ENCODE results near the gene EYA2.

The EYA2 gene

DNA sequence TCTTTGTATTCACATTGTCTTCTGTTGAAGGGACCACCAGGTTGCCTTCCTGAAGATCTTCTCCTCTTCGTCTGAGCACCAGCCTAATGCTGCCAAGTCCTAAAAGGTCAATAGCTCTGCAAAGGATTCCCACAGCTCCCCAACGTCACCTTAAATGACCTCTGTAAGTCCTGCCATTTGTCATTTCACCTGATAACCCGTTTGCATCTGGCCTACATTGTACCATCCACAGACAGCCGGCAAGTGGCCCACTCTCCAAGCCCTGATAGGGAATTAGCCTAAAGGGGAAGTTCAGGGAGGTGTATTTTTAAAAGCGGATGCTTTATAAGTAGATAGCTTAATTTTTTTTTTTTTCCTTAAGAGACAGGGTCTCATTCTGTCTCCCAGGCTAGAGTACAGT, 334.0 kb downstream of the EYA2 start:
- Histone ChIP-seq H3K4me1 (ENCODE audit: control insufficient read depth in 2 of 2, insufficient read depth in 1 of 2, low read depth in 1 of 2, low read length in 2 of 2) (peaks cover 0 to 4% of the 10 kb centered on the region in 2 donors), H2AK5ac (ENCODE audit: low read depth, low read length) (no peak overlapping the region), H3K9me3 (replicated peaks in 1 of 2; ENCODE audit: control insufficient read depth in 2 of 2, insufficient read depth in 1 of 2, low read depth in 1 of 2, low read length in 2 of 2) (no peaks in the 10 kb centered on the region), H4K8ac (ENCODE audit: low read depth, low read length) (no peak overlapping the region), H2BK12ac (ENCODE audit: low read length) (no peak overlapping the region), H3K9ac (ENCODE audit: low read depth, low read length, poor library complexity) (no peak overlapping the region), H2BK5ac (ENCODE audit: low read length) (no peak overlapping the region), H3K4ac (ENCODE audit: low read length) (no peak overlapping the region), H3K14ac (ENCODE audit: low read length) (no peak overlapping the region), H3K4me3 (ENCODE audit: low read length in 2 of 2) (no peak overlapping the region), H2BK120ac (ENCODE audit: low read depth, low read length) (no peak overlapping the region), H2AFZ (ENCODE audit: low read length) (no peak overlapping the region), H2BK15ac (ENCODE audit: low read length) (no peak overlapping the region), H3K79me1 (ENCODE audit: low read depth, low read length) (peaks cover 2% of the 10 kb centered on the region), H3K18ac (ENCODE audit: low read length) (no peak overlapping the region), H3K36me3 (replicated peaks in 1 of 2; ENCODE audit: control insufficient read depth in 2 of 2, insufficient read depth in 2 of 2, low read length in 2 of 2) (peaks cover 43 to 100% of the 10 kb centered on the region in 2 donors), H3K23ac (ENCODE audit: low read depth, low read length, poor library complexity) (no peak overlapping the region), H3K27me3 (ENCODE audit: control insufficient read depth in 3 of 3, insufficient read depth in 3 of 3, low read depth in 1 of 3, low read length in 3 of 3) (no peaks in the 10 kb centered on the region), H3K4me2 (ENCODE audit: insufficient read depth, low read length, poor library complexity, severe bottlenecking) (no peak overlapping the region), H4K91ac (ENCODE audit: low read depth, low read length, poor library complexity) (no peak overlapping the region), H3K27ac (replicated peaks; ENCODE audit: low read length) (no peak overlapping the region)
- WGBS, 2 donors (ENCODE audit: extremely low coverage in 2 of 2, insufficient read length in 2 of 2, insufficient replicate concordance in 1 of 2): no CpG with 5 or more reads among the region's 5 CpGs
- no peak for DNase-seq (ENCODE audit: low spot score)

GRCh38 chr20:47230811-47231256, 336.2 kb downstream of the EYA2 start:
- no peak overlapping the region for H4K8ac ChIP-seq (ENCODE audit: low read depth, low read length)
- WGBS, 2 donors (ENCODE audit: extremely low coverage in 2 of 2, insufficient read length in 2 of 2, insufficient replicate concordance in 1 of 2): no CpG with 5 or more reads among the region's 8 CpGs
- peaks cover 2% of the 10 kb centered on the region for H3K79me1 ChIP-seq (ENCODE audit: low read depth, low read length)
- H2BK5ac ChIP-seq (ENCODE audit: low read length): no peak overlapping the region
- no peak overlapping the region for H2BK120ac ChIP-seq (ENCODE audit: low read depth, low read length)
- peaks cover 0 to 4% of the 10 kb centered on the region in 2 donors for H3K4me1 ChIP-seq (ENCODE audit: control insufficient read depth in 2 of 2, insufficient read depth in 1 of 2, low read depth in 1 of 2, low read length in 2 of 2)
- H2BK15ac ChIP-seq (ENCODE audit: low read length): no peak overlapping the region
- no peak overlapping the region for H3K18ac ChIP-seq (ENCODE audit: low read length)
- H3K4me2 ChIP-seq (ENCODE audit: insufficient read depth, low read length, poor library complexity, severe bottlenecking): no peak overlapping the region
- H4K91ac ChIP-seq (ENCODE audit: low read depth, low read length, poor library complexity): no peak overlapping the region
- H2AFZ ChIP-seq (ENCODE audit: low read length): no peak overlapping the region
- no peak overlapping the region for H3K4me3 ChIP-seq (ENCODE audit: low read length in 2 of 2)
- H3K9me3 ChIP-seq (replicated peaks in 1 of 2; ENCODE audit: control insufficient read depth in 2 of 2, insufficient read depth in 1 of 2, low read depth in 1 of 2, low read length in 2 of 2): no peaks in the 10 kb centered on the region
- no peak overlapping the region for H2BK12ac ChIP-seq (ENCODE audit: low read length)
- no peak overlapping the region for H3K14ac ChIP-seq (ENCODE audit: low read length)
- peaks cover 45 to 100% of the 10 kb centered on the region in 2 donors for H3K36me3 ChIP-seq (replicated peaks in 1 of 2; ENCODE audit: control insufficient read depth in 2 of 2, insufficient read depth in 2 of 2, low read length in 2 of 2)
- no peak overlapping the region for H3K23ac ChIP-seq (ENCODE audit: low read depth, low read length, poor library complexity)
- no peak for DNase-seq (ENCODE audit: low spot score)
- H2AK5ac ChIP-seq (ENCODE audit: low read depth, low read length): no peak overlapping the region
- no peak overlapping the region for H3K27ac ChIP-seq (replicated peaks; ENCODE audit: low read length)
- H3K27me3 ChIP-seq (ENCODE audit: control insufficient read depth in 3 of 3, insufficient read depth in 3 of 3, low read depth in 1 of 3, low read length in 3 of 3): no peaks in the 10 kb centered on the region
- H3K9ac ChIP-seq (ENCODE audit: low read depth, low read length, poor library complexity): no peak overlapping the region
- no peak overlapping the region for H3K4ac ChIP-seq (ENCODE audit: low read length)

- no peak overlapping the region for H3K4me2 ChIP-seq (ENCODE audit: insufficient read depth, low read length, poor library complexity, severe bottlenecking)
- H2AK5ac ChIP-seq (ENCODE audit: low read depth, low read length): no peak overlapping the region
- H2BK15ac ChIP-seq (ENCODE audit: low read length): no peak overlapping the region
- no peak overlapping the region for H3K14ac ChIP-seq (ENCODE audit: low read length)
- H4K8ac ChIP-seq (ENCODE audit: low read depth, low read length): no peak overlapping the region
- H3K4ac ChIP-seq (ENCODE audit: low read length): no peak overlapping the region
- H3K4me1 ChIP-seq (ENCODE audit: control insufficient read depth in 2 of 2, insufficient read depth in 1 of 2, low read depth in 1 of 2, low read length in 2 of 2): peaks cover 0 to 4% of the 10 kb centered on the region in 2 donors
- no CpG with 5 or more reads among the region's 16 CpGs for WGBS, 2 donors (ENCODE audit: extremely low coverage in 2 of 2, insufficient read length in 2 of 2, insufficient replicate concordance in 1 of 2)
- H2BK12ac ChIP-seq (ENCODE audit: low read length): no peak overlapping the region
- H3K18ac ChIP-seq (ENCODE audit: low read length): no peak overlapping the region
- no peak overlapping the region for H4K91ac ChIP-seq (ENCODE audit: low read depth, low read length, poor library complexity)
- no peaks in the 10 kb centered on the region for H3K27me3 ChIP-seq (ENCODE audit: control insufficient read depth in 3 of 3, insufficient read depth in 3 of 3, low read depth in 1 of 3, low read length in 3 of 3)
- peaks cover 2% of the 10 kb centered on the region for H3K79me1 ChIP-seq (ENCODE audit: low read depth, low read length)
- no peak overlapping the region for H3K9ac ChIP-seq (ENCODE audit: low read depth, low read length, poor library complexity)
- H3K4me3 ChIP-seq (ENCODE audit: low read length in 2 of 2): no peak overlapping the region
- H3K23ac ChIP-seq (ENCODE audit: low read depth, low read length, poor library complexity): no peak overlapping the region
- no peak overlapping the region for H2AFZ ChIP-seq (ENCODE audit: low read length)
- H2BK120ac ChIP-seq (ENCODE audit: low read depth, low read length): no peak overlapping the region
- no peak for DNase-seq (ENCODE audit: low spot score)
- H2BK5ac ChIP-seq (ENCODE audit: low read length): no peak overlapping the region
- no peak overlapping the region for H3K27ac ChIP-seq (replicated peaks; ENCODE audit: low read length)
- peaks cover 45 to 100% of the 10 kb centered on the region in 2 donors for H3K36me3 ChIP-seq (replicated peaks in 1 of 2; ENCODE audit: control insufficient read depth in 2 of 2, insufficient read depth in 2 of 2, low read length in 2 of 2)
- H3K9me3 ChIP-seq (replicated peaks in 1 of 2; ENCODE audit: control insufficient read depth in 2 of 2, insufficient read depth in 1 of 2, low read depth in 1 of 2, low read length in 2 of 2): no peaks in the 10 kb centered on the region
Observed at GRCh38 chr20:47231382-47232039, 336.9 kb downstream of the EYA2 start.

DNA sequence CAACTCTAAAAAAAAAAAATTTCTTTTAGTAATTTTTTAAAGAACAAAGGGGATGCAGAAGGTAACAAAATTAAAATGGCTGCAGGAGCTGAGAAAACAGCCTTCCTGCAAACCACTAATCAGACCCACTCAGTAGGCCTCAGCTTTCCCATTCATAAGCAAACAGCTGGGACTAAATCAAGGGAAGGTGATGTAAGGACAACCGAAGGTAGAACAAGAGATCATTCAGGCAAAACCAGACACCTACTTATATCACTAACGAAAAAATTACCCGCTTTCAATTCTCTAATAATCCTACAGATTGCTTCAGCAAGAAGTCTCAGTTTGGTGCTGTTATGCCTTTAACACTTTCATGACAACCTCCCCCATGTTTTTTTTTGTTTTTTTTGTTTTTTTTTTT, 337.9 kb downstream of the EYA2 start:
- Histone ChIP-seq H2BK15ac (ENCODE audit: low read length) (no peak overlapping the region), H3K4ac (ENCODE audit: low read length) (no peak overlapping the region), H3K4me3 (ENCODE audit: low read length in 2 of 2) (no peak overlapping the region), H2AFZ (ENCODE audit: low read length) (no peak overlapping the region), H3K14ac (ENCODE audit: low read length) (no peak overlapping the region), H4K8ac (ENCODE audit: low read depth, low read length) (no peak overlapping the region), H3K4me2 (ENCODE audit: insufficient read depth, low read length, poor library complexity, severe bottlenecking) (no peak overlapping the region), H3K9ac (ENCODE audit: low read depth, low read length, poor library complexity) (no peak overlapping the region), H3K27ac (replicated peaks; ENCODE audit: low read length) (no peak overlapping the region), H3K18ac (ENCODE audit: low read length) (no peak overlapping the region), H3K36me3 (replicated peaks in 1 of 2; ENCODE audit: control insufficient read depth in 2 of 2, insufficient read depth in 2 of 2, low read length in 2 of 2) (peaks cover 44 to 100% of the 10 kb centered on the region in 2 donors), H2BK5ac (ENCODE audit: low read length) (no peak overlapping the region), H2BK120ac (ENCODE audit: low read depth, low read length) (no peak overlapping the region), H3K23ac (ENCODE audit: low read depth, low read length, poor library complexity) (no peak overlapping the region), H3K79me1 (ENCODE audit: low read depth, low read length) (peaks cover 2% of the 10 kb centered on the region), H2BK12ac (ENCODE audit: low read length) (no peak overlapping the region), H3K9me3 (replicated peaks in 1 of 2; ENCODE audit: control insufficient read depth in 2 of 2, insufficient read depth in 1 of 2, low read depth in 1 of 2, low read length in 2 of 2) (no peaks in the 10 kb centered on the region), H4K91ac (ENCODE audit: low read depth, low read length, poor library complexity) (no peak overlapping the region), H3K27me3 (ENCODE audit: control insufficient read depth in 3 of 3, insufficient read depth in 3 of 3, low read depth in 1 of 3, low read length in 3 of 3) (no peaks in the 10 kb centered on the region), H2AK5ac (ENCODE audit: low read depth, low read length) (no peak overlapping the region), H3K4me1 (ENCODE audit: control insufficient read depth in 2 of 2, insufficient read depth in 1 of 2, low read depth in 1 of 2, low read length in 2 of 2) (peaks cover 0 to 4% of the 10 kb centered on the region in 2 donors)
- no CpG with 5 or more reads among the region's 3 CpGs for WGBS, 2 donors (ENCODE audit: extremely low coverage in 2 of 2, insufficient read length in 2 of 2, insufficient replicate concordance in 1 of 2)
- no peak for DNase-seq (ENCODE audit: low spot score)

Measured in neuronal stem cell (in vitro differentiated cells).